Muscle of leg (tissue), 16 donors: Measurements from ENCODE around the gene MIGA2. TPM values are rescaled to one million over a fixed set of nuclear protein-coding genes. Genes with fewer than 3 reads are reported as not detected.
A peak's percentile ranks its signal among the peaks of the same experiment; 100 is the strongest.

ENCODE experiments used
- DNase-seq: peaks from one replicate; pipeline ENCODE4 v3.0.0; 2013
- H3K27ac ChIP-seq: one replicate; pipeline ENCODE4 v1.5.1; 2013; ENCODE audit warnings: mild to moderate bottlenecking, low read length, control low read depth
- H3K27me3 ChIP-seq: one replicate; pipeline ENCODE4 v1.6.1; 2013; ENCODE audit warnings: low read length; ENCODE audit not compliant: control insufficient read depth, insufficient read depth
- H3K36me3 ChIP-seq: one replicate; pipeline ENCODE4 v1.6.1; 2013; ENCODE audit warnings: low read length; ENCODE audit not compliant: control insufficient read depth, insufficient read depth
- H3K4me1 ChIP-seq: one replicate; pipeline ENCODE4 v1.6.1; 2013; ENCODE audit warnings: low read length; ENCODE audit not compliant: control insufficient read depth, insufficient read depth
- H3K4me3 ChIP-seq: one replicate; pipeline ENCODE4 v1.5.1; 2013; ENCODE audit warnings: low read length, control low read depth
- H3K9me3 ChIP-seq: replicated peaks from 2 replicates; pipeline ENCODE4 v1.6.1; 2013; ENCODE audit warnings: low read depth, low read length; ENCODE audit not compliant: control insufficient read depth
- WGBS: methylation state at CpG from one replicate; pipeline ENCODE4 v1.1.5; 2013; ENCODE audit warnings: missing lambda C conversion rate; ENCODE audit not compliant: insufficient coverage; 5-methylcytosine and 5-hydroxymethylcytosine counted together
- long read RNA-seq, 11 donors: transcript quantifications; one replicate each; lab custom pipeline, GENCODE V29; 2026
- polyA plus RNA-seq, 8 donors: library from polyadenylated mRNA; unstranded; fragments of 120-200 nt; gene quantifications; one replicate each; pipeline versions ENCODE4 v1.2.1 to v1.2.3, GENCODE V29; 2013; ENCODE audit warnings: inconsistent platforms in 1 of 8, low replicate concordance in 1 of 8; ENCODE audit not compliant: insufficient read length in 8 of 8, insufficient read depth in 1 of 8
- total RNA-seq: library from RNA; stranded (reverse); fragments of 120-200 nt; gene quantifications from one replicate; pipeline ENCODE4 v1.2.4, GENCODE V29; 2013

The MIGA2 gene
- total RNA-seq = 14.7 TPM
- 10 to 100 TPM; 12.4 to 18.2 (median 15.5) TPM for polyA plus RNA-seq
- long read RNA-seq, donor 1 = 0 reads
- long read RNA-seq, donor 2 = 0 reads
- long read RNA-seq, donor 3 = 0 reads
- long read RNA-seq, donor 4 = 0 reads
- long read RNA-seq, donor 5, partial matches to known transcripts = 0 of 1 reads
- long read RNA-seq, donor 5, other reads (novel, unspliced or antisense) = 0 of 1 reads
- long read RNA-seq, donor 6 = 0 reads
- long read RNA-seq, donor 7, partial matches to known transcripts = 0 of 1 reads
- long read RNA-seq, donor 7, other reads (novel, unspliced or antisense) = 0 of 1 reads
- long read RNA-seq, donor 8 = 0 reads
- long read RNA-seq, donor 9 = 0 reads
- long read RNA-seq, donor 10, partial matches to known transcripts = 0 of 1 reads
- long read RNA-seq, donor 10, other reads (novel, unspliced or antisense) = 0 of 1 reads
- long read RNA-seq, donor 11, partial matches to known transcripts = 0 of 1 reads
- long read RNA-seq, donor 11, other reads (novel, unspliced or antisense) = 0 of 1 reads

GRCh38 chr9:129036241-129036922, at the start of gene MIGA2:
TSS of gene MIGA2 (plus strand) at chr9:129036626. CDS start at chr9:129040595, 3,969 bp downstream.
- H3K27me3 ChIP-seq = no peaks in the 10 kb centered on the region
- H3K4me1 ChIP-seq = peaks cover 23% of the 10 kb centered on the region
- H3K4me3 ChIP-seq = peak within 1 kb of the TSS; percentile 99
- no peaks in the 10 kb centered on the region for H3K9me3 ChIP-seq
- peak; percentile 100 for DNase-seq
- H3K27ac ChIP-seq = peak within 1 kb of the TSS; percentile 92
- under 1% methylated on average over 44 of the region's 49 CpGs for WGBS
- H3K36me3 ChIP-seq = peaks cover 6% of the 10 kb centered on the region

DNA sequence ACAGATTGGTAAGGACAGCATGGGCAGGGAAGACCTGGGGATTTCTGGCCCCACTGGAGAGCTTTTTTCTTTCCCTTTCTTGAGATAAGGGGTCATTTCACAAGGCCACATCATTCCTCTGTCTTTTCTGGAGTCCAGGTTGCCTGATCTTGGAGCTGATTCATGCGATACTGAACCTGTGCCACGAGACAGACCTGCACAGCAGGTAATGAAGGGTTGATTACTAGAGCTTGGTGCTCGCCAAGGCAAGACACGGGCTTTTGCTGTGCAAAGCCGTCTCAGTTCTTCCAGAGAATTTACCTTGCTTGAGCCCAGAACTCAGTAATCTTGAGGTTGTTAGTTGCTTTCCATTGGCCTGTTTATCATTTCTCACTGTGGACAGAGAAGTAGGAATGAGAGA, 49.8 kb upstream of the MIGA2 start:
- no peak for DNase-seq
- Histone ChIP-seq H3K27me3 (no peaks in the 10 kb centered on the region), H3K4me3 (no peak overlapping the region), H3K9me3 (no peaks in the 10 kb centered on the region), H3K36me3 (peaks cover 65% of the 10 kb centered on the region), H3K27ac (no peak overlapping the region), H3K4me1 (peaks cover 7% of the 10 kb centered on the region)
- 100% methylated on average over 5 of the region's 5 CpGs for WGBS

DNA sequence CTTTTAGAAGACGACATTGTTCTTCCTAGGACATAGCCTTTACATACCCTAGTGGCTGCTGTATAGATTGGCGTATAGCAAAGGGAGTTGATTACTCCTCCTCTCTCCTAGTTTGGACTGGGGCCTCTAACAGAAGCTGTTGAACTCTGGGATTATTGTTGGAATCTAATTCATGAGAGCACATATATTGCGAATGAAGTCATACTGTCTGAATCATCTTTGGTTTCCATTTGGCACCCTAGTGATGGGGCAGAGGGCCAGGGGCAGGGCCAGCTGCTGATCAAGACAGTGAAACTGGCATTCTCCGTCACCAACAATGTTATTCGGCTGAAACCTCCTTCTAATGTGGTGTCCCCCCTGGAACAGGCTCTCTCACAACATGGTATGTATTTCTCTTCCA, 48.6 kb upstream of the MIGA2 start:
- no peaks in the 10 kb centered on the region for H3K27me3 ChIP-seq
- peak overlapping the region; percentile 83 for H3K27ac ChIP-seq
- H3K9me3 ChIP-seq = no peaks in the 10 kb centered on the region
- H3K4me1 ChIP-seq = peaks cover 7% of the 10 kb centered on the region
- peaks cover 61% of the 10 kb centered on the region for H3K36me3 ChIP-seq
- H3K4me3 ChIP-seq = no peak overlapping the region
- peak; percentile 86 for DNase-seq
- 70% methylated on average over 2 of the region's 5 CpGs for WGBS

DNA sequence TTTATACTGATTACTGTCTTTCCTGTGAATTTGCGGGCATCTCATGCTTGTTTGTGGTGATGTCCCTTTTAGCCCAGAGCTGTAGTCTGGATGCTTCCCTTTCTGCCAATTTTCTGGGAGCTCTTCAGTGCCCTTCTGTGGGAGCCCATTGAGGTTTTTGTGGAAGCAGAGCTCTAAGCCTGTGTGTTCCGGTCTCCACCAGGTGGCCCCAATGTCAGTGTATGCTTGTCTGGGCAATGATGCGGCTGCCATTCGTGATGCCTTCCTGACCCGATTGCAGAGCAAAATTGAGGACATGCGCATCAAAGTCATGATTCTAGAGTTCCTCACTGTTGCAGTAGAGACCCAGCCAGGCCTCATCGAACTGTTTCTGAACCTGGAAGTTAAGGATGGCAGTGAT, 43.4 kb upstream of the MIGA2 start:
- Histone ChIP-seq H3K4me3 (no peak overlapping the region), H3K9me3 (no peaks in the 10 kb centered on the region), H3K36me3 (peaks cover 73% of the 10 kb centered on the region), H3K27ac (no peak overlapping the region), H3K27me3 (no peaks in the 10 kb centered on the region), H3K4me1 (no peaks in the 10 kb centered on the region)
- no peak for DNase-seq
- WGBS = 76% methylated on average over 6 of the region's 7 CpGs

DNA sequence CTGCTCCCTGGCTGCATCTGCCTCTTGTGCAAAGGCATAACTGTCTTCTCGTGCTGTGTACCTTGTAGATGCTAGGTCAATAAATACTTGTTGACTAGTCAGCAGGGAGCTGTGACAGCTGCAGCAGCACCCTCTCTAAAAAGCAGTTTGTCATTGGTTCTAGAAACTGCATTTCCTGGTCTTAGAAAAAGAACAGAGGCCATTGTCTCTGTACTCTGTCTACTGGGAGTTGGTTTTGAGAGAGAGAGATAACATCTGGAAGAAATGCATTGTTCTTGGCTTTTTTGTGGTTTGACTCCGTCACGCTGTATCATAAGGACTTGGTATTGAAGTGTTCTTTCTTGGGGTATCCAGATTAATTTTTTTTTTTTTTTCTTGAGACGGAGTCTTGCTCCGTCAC, 40.6 kb upstream of the MIGA2 start:
- no peaks in the 10 kb centered on the region for H3K4me1 ChIP-seq
- H3K27me3 ChIP-seq = no peaks in the 10 kb centered on the region
- H3K4me3 ChIP-seq = no peak overlapping the region
- 68% methylated on average over 3 of the region's 5 CpGs for WGBS
- H3K36me3 ChIP-seq = peaks cover 83% of the 10 kb centered on the region
- H3K27ac ChIP-seq = no peak overlapping the region
- no peak for DNase-seq
- H3K9me3 ChIP-seq = no peaks in the 10 kb centered on the region

DNA sequence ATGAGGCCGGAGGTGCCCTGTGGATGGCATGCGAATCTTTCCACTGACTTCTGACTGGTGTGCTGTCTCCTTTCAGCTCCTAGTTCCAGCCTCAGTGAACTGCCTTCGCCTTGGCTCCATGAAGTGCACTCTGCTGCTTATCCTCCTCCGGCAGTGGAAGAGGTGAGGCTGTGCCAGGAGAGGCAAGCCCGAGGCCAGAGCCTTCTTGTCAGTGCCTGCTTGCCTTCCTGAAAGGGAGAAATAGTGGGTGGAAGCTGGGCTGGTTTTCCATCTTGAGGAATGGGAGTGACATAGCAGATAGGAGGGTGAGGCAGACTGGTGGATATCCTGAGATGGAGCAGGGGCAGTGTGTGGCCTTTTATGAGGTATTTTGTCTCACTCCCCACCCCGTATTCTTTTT, 38.0 kb upstream of the MIGA2 start:
- DNase-seq = no peak
- no CpG with 5 or more reads among the region's 6 CpGs for WGBS
- Histone ChIP-seq H3K9me3 (no peaks in the 10 kb centered on the region), H3K4me3 (no peak overlapping the region), H3K36me3 (peaks cover 91% of the 10 kb centered on the region), H3K4me1 (peaks cover 13% of the 10 kb centered on the region), H3K27me3 (no peaks in the 10 kb centered on the region), H3K27ac (no peak overlapping the region)

DNA sequence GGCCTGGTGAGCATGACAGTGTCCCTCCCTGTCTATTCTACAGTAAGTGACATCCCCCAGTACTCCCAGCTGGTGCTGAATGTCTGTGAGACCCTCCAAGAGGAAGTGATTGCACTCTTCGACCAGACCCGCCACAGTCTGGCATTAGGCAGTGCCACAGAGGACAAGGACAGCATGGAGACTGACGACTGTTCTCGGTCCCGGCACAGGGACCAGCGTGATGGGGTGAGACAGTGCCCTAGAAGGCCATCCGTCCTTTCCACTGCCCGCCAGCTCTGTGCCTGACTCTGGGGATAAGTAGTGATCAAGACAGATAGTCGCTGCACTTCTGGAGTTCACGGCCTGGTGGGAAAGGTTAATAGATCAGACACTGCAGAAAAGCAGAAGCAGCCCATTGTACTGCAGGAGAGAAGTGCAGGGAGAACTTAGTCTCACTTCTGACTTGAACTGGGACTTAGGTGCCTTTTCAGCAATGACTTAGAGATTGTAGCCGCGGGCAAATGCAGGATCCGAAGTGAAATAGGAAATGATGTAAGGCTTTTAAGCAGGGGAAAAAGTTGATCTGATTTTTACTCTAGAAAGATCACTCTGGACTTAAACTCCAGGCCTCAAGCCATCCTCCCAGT, 36.7 kb upstream of the MIGA2 start:
- Histone ChIP-seq H3K27ac (no peak overlapping the region), H3K4me3 (no peak overlapping the region), H3K4me1 (peaks cover 13% of the 10 kb centered on the region), H3K27me3 (no peaks in the 10 kb centered on the region), H3K36me3 (peaks cover 85% of the 10 kb centered on the region), H3K9me3 (no peaks in the 10 kb centered on the region)
- no peak for DNase-seq
- WGBS = 89% methylated on average over 10 of the region's 13 CpGs

GRCh38 chr9:129001504-129002325, 34.7 kb upstream of the MIGA2 start:
- no peak for DNase-seq
- H3K27ac ChIP-seq = no peak overlapping the region
- 92% methylated on average over 5 of the region's 10 CpGs for WGBS

GRCh38 chr9:129002992-129003391, 33.4 kb upstream of the MIGA2 start:
- no peak overlapping the region for H3K4me3 ChIP-seq
- peaks cover 27% of the 10 kb centered on the region for H3K4me1 ChIP-seq
- H3K27me3 ChIP-seq = no peaks in the 10 kb centered on the region
- H3K9me3 ChIP-seq = no peaks in the 10 kb centered on the region
- WGBS = 94% methylated on average over 8 of the region's 9 CpGs
- no peak overlapping the region for H3K27ac ChIP-seq
- peaks cover 87% of the 10 kb centered on the region for H3K36me3 ChIP-seq
- no peak for DNase-seq

More at GRCh38 chr9:129001504-129002325, 34.7 kb upstream of the MIGA2 start:
- H3K27me3 ChIP-seq = no peaks in the 10 kb centered on the region
- H3K36me3 ChIP-seq = peaks cover 87% of the 10 kb centered on the region
- H3K9me3 ChIP-seq = no peaks in the 10 kb centered on the region
- no peak overlapping the region for H3K4me3 ChIP-seq
- H3K4me1 ChIP-seq = peaks cover 18% of the 10 kb centered on the region
